Globus pallidus (tissue), 1 donor: ENCODE results near the gene TPP2.
A peak's percentile ranks its signal among the peaks of the same experiment; 100 is the strongest.

Experiments used
- DNase-seq: peaks from one replicate; pipeline ENCODE4 v3.0.0-alpha.2; 2015; ENCODE audit warnings: low spot score

Gene TPP2

DNA sequence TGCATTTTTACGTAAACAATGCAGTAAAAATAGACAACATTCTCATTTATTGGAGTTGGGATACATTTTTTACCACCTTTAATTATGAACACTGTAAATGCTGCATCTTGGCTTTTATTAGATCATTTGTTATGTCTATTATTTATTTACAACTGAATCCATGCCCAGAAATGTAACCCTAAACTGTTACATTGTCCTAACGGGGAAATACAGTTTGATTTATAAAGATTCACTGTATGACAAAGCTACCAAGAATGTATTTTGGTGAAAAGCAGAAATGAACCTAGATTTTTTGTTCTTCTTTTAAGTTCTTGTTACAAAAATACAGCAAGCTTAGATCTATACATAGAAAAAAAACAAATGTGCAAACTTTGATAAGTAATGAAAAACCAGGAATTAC, 97.0 kb downstream of the TPP2 start:
- no peak for DNase-seq

DNA sequence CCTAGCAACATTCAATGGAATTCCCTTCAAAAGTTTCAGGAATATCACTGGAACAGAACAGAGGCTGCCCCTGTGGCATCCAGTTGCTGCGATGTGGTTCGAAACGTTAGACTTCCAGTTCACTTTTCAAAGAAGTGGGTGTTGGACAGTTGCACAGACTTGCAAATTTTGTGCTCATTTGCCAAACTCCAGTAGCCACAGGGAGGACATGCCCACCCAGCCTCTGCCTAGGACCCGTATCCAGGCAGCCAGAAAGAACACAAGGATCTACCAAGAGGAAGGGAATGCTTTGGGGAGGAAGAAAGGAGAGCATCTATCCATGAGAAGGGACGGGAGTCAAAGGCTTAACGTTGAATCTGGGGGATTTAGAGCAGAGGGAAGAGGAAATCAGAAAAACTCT, 98.2 kb downstream of the TPP2 start, which contains the start of gene METTL21C:
Gene METTL21C (minus strand): TSS at position 108 of the 400 bp plus-strand sequence. CDS start 546 bp downstream, outside the sequence.
- DNase-seq = no peak

DNA sequence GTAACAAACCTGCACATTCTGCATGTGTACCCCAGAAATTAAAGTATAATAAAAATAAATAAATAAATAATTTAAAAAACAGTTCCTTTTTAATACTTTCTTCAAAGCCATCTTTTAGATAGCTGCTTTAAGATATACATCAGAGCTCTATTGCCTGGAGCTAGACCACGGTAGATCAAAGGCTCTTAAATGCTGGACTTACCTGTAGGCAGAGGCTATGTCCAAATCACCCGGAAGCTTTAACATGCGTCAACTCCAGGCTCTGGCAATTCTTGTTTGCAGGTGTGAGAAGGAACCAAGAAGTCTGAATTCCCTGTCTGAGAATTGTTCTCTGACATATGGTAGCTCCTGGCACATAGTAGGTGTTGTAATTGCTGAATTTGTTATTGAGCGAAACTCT, 99.7 kb downstream of the TPP2 start:
- DNase-seq = no peak

DNA sequence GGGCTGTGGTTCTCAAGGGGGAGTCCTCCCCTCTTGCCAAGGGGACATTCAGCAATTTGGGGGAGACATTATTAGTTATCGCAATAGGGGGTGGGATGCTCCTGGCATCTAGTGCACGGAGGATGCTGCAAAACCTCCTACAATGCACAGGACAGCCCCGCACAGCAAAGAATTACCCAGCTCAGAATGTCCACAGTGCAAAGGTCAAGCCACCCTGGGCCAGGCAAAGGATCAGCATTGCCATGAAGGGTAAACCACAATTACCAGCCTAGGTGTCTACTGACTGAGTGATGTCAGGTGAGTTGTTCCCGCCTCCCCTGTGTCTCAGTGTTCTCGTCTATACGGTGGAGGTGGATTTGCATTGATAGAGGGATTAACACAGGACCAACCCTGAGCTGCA, 100.5 kb downstream of the TPP2 start:
- DNase-seq = no peak

DNA sequence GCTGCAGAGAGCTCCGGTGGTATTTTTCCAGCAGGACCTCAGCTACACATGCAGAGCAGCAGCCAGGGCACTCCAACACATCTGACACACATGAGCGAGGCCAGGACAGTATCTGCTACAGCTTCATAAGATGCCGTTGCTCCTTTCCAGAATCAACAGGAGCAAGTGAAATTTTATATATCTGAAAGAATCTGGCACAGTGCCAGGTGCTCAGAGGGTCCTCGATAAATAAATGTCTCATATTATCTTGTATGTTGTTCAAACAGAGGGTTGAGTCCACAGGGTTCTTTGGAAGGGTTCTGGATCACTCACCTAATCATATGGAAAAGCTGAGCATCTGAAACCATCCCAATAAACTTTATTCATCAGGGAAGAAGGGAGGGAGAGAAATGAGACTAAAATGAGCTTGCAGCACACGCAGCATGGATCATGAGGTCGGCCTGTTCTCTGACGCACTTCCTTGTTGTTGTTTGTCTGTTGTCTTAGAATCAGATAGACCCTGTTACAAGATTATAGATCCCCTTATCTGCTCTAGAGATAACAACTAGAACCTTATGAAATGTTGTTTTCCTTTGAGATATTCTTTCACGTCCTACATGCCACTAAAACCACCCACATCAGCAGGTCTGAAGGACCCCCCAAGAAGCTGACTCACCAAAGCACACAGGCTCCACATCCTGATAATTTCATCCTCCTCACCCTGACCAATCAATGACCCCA, 101.3 kb downstream of the TPP2 start:
- DNase-seq = no peak

DNA sequence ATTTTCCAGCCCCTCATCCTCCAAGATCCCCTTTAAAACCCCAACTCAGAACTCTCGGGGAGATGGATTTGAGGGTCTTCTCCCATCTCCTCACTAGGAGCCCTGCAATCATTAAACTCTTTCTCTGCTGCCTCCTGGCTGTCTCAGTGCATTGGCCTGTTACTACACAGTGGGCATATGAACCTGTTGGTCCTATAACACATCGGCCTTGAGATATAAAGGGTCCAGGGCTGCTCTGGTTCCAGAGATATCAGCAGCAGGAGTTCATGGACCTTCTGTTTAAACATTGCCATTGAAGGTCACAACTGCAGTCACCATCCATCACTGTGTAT, 101.8 kb downstream of the TPP2 start:
- DNase-seq = no peak

DNA sequence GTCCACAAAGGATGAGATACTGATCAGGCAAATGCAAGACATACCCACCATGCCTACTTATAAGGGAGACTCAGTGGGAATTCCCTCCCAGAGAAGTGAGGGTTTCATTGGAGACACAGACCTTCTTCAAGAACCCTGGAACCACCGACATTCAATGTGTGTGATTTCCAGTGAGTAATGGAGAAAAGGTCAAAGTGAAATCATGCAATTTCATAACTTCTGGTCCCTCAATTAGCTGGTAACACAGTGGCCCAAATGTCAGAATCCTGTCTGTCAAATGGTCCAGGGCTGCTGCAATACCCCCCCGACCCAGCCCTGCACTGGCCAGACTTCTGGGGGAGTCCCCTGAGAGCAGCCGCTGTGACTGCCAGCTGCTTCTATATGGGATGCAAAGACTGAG, 102.7 kb downstream of the TPP2 start:
- no peak for DNase-seq

DNA sequence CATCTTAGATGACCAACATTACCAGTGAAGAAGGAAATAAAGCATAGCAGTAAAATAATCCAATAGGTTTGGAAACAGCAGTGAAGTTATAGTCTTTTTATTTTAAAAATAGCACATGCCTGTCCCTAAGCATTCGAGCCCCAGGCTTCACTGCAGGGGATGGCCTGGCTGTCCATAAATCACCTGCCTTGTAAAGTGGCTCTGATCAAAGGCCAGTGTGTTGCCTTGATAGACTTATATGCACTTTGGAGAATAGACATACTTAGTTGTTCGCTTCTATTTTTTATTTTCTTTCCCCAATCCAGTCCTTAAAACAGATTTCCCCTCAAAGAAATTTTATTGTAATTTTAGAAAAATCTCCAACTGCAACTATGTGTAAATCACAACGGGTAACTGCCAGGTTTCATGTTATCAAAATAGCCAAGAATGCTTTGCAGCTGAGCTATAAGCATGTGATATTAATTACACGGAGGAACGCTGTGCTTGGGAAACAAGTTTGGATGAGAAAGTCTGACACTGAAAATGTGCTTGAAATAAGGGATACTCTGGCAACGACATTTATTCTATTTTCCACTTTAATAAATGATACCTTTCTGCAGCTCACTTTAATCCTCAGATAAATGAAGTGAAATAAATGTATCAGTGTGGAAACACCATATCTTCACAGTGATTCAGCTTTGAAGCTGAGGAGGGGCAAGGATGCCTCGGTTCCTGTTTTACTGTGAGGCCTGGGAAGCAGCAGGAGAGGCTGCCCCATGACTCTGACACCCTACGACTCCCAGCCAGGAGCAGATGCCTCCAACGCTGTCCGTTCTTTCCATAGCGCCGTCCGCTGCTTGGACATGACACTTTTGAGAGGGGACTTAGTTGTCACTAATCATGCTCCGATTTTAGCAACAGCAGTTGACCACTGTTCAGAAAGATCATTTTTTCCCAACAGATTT, 103.6 kb downstream of the TPP2 start:
- no peak for DNase-seq

DNA sequence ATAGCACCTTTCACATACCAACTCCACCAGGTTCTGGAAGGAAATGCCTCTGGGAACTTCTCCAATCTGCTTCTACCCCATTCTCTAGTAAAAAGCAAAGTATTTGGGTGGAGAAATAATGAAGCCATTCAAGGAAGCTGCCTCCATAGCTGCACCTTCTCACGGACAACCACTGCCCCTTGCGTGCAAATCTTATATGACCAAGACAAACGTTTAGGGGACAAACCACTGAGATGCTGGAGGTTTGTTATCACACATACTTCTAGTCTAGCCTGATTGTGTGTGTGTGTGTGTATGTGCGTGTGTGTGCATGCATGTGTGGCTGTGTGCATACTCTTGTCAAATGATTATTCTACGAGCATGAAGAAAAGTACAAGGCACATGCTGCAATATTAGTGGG, 104.5 kb downstream of the TPP2 start:
- DNase-seq = no peak

DNA sequence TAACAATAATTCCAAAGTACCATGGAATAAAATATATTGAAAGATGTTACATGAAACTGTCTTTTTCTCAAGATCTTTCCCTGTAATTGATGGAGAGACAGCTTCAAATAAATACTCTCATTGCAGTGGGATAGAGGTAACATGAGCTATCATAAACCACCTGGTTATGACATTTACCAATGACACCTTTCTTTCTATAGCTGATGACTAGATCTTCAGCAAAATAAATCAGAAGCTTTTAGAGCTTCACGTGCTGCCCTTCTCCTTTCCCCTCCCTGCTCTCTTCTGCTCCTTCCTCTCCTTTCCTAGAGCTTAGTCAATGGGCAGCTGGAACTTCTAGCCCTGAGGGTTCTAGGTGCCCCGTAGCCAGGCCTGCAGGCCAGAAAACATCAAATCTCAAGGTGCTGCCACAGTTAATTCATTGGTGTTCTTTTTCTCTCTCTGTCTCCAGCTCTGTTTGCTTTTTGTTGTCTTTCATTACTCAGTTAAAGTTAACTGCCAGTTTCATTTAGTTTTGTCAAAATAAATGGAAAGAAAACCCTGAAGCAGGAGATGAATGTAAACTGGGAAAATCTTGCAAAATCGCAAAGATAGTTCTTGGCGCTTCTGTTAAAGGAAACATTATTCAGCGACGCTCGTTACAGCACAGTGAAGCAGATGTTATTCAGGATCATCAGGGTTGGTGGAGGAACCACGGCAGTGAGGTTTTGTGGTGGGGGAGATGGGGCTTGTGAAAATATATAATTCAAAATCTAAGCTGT, 106.4 kb downstream of the TPP2 start:
- no peak for DNase-seq

DNA sequence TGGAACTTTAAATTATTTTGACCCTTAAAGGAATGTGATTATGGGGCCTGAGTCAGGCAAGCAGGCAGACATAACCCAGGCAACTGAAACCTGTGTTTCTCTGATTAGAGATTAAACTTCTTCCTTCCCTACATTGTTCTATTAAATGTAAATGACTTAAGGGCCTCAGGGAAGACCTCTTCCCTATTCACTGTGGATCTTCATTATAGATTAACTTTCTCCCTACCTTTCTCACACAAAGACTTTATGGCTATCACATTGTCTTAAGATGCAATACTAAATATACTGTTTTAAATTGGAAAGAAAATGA, 106.9 kb downstream of the TPP2 start:
- no peak for DNase-seq

DNA sequence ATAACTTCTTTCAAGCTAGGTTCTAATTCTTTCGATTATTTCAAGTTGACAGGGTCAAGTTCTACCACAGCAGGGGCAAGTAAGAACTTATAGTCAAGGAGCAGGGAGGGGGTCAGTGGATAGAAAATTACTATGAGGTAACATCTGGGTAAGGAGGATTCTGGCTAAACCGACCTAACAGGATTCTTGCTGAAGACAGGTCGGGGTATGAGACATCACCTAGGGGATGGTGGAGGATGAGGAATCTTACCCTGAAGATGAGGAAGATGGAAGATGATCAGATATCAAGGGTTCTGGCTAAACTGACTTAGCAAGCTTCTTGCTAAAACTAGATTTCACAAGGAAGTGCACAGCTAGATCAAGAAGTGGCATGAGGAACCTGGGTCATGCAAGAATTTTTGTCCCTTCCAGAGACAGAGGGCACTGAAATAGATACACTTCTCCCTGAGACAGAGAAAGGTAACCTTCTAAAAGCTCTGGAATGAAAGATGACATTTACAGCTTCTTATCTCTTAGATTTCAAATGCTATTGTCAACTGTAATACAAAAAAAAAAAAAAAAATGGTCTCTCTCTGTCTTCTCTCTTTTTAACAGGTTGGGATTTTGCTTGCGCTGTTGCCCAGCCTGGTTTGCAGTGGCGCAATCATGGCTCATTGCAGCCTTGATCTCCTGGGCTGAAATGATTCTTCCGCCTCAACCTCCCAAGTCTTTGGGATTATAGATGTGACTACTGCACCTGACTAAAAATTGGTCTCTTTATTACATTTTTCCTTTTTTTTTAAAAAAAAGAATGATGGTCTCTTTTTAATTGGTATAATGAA, 107.7 kb downstream of the TPP2 start:
- no peak for DNase-seq

DNA sequence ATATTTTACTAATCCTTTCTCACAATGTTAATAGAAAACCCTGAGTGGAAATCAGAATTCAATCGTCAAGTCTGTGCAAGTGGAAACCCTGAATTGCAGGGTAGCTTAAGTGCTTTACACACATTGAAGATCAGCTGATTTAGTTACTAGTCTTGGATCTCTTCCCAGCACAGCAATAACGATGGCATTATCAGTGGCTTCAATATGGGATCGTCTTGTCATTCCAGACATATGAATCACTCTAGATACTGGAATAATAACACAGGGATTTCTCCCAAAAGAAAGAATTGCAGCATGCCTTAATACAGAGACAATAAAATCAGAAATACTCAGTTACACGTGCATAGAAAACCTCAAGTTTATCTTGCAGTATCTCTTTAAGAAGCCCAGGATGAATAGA, 110.7 kb downstream of the TPP2 start:
- peak; percentile 16 for DNase-seq

DNA sequence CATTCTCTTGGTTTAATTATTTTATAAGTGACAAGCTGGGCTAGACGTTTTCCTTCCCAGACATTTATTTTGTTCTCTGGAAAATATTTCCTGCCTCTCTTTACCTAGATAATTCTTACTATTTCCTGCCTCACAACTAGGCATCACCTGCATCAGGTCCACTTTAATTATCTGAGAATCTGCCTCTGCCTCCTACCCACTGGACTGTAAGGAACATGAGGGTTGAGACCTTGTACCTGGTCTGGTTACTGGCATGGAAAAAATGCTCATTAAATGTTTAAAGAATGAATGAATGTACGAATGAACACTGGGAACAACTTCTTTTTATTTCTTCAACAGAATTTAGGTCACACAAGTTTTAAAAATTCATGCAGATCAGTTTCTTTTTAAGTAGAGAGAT, 111.4 kb downstream of the TPP2 start:
- no peak for DNase-seq

DNA sequence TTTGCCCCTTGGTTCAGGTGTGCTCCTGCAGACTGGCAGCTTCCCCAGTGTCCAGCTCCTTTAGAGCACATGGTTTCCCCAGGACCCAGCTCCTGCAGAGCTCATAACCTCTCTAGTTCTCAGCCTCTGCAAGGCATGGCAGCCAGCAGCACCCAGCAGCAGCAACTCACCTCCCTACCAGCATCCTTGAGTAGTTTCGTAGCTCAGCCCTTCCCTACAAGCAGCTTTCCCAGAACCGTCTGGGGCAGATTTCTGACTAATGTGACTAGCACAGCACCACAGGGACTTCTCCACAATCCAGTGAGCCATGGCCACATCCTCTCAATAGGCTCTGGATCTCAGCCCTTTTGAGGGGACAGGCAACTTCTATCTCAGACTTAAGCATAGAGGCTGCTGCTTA, 112.2 kb downstream of the TPP2 start:
- DNase-seq = no peak

DNA sequence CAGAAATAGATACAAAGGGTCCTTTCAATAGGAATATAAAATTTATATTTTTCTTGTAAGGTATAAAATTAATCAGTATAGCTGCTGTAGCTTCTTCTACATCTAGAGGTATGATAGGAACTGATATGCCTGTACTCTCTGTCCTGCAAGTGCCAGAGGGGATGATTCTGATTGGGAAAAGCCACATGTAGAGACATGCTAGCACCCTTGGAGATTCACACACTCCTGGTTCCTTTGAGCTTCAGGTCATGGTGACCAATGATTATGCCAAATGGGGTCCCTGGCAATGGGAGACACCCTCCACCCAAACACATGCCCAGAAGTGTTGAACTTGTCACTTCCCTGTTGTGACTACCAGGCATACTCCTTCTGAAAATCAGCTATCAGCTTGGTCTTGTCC, 112.8 kb downstream of the TPP2 start:
- DNase-seq = no peak

DNA sequence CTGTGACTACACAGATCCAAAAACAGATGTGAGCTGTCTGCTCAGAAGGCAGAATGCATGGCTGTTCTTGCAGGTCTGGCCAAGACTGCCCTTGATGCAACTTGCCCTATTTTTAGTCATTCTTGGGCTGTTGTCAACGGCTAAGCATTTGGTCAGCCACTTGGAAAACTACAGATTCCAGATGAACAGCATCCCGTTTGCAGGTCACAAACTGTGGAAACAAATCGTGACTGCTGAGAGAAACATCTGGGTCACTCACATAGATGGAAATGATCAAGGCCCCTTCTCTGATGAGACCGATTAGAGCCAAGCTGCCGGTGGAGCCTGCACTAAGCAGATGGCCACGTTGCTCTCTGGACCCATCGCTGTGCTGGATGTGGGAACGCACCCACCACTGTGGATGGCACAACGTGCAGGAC, 113.5 kb downstream of the TPP2 start:
- no peak for DNase-seq

DNA sequence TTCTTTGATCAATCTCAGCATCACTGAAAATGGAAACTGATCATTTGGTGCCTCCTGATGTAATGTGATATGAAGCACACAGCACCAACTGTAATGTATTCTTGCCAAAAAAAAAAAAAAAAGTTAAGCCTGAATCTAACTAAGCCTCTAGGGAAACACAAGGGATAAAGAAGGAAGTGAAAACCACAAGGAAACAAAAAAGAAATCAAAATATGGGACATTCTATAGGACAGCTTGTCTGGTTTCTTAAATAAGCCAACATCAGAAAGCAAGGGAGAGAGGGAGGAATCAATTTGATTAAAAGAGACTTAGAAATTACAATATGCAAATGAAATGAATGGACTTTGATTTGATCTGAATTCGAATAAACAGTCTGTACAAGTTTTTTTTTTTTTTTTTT, 118.7 kb downstream of the TPP2 start:
- DNase-seq = no peak

DNA sequence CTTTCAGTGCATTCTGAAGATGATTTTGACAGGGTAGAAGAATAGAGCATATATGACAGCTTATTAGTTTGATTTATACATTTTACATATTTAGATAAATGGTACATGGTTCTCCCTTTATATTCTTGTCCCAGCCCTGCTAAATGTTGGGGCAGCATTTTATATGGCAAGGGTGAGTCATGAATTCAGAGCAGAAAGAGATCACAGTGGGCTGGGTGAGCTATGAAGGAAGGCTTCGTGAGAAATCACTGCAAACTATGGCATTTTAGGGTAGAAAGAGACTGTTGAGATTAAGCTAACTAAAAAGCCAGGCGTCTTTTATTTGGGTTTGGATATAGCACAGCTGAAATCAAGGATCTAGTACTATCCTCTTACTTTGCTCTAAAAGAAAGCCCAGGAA, 122.0 kb downstream of the TPP2 start:
- DNase-seq = no peak

DNA sequence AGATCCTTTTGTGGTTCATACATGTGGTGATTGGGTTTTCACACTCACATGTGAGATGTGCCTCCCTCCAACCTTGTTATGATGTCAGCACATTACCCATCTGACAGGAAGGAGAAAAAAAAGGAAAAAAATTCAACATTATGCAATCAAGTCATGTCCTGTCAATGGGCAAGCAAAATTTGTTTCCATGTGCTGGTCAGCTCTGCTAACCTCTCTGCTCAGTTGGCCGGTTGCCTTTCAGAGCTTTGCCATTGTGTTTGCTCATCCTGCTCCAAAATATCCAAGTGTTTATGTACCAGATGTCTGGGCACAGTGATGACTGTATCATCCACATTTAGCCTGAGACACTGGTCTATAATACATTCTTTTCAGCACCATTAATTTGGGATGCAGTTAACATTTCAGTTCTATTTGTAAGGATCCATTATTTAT, 125.0 kb downstream of the TPP2 start:
- peak; percentile 94 for DNase-seq

DNA sequence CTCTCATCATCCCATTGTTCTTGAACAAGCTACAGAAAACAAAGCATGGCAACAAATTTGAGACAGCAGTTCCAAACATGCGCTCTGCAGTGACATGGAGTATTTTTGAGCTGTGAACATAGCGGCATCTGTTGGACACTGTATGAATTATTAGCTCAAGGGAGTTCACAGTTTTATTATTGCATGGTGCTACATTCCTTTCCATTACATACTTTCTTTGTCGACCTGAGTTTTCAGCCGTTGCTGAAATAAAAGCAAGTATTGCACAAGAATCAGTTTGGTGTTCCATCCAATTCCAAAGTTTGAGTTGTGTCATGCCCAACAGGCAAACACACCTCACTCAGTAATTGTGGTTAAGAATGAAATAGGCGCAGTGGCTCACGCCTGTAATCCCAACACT, 128.1 kb downstream of the TPP2 start:
- DNase-seq = peak; percentile 79

DNA sequence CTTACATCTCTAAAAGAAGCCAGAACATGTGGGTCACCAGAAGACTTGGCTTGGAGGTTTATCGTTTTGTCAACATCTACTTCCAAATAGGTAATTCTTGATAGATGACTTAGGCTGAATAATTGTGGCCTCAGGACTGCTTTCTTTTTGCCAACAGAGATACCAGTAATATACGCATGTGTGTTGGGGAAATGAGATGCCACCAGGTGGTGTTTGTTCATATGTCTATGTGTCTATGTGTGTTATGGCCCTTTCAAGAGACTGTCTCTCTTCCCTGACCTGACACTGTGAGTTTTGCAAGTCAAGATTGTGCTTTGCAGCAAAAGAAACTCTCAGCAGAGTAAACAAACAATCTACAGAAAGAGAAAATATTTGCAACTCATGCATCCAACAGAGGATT, 129.6 kb downstream of the TPP2 start:
- DNase-seq = no peak
